NCI-H345 treated with DMSO at 0.1 percent for 48 hours (cell line): ENCODE measurements around the gene BEST2.

ENCODE experiments used
- DNase-seq: peaks from one replicate; lab custom pipeline; 2025; ENCODE audit not compliant: unreplicated experiment; lab: John Stamatoyannopoulos, UW

The BEST2 gene

DNA sequence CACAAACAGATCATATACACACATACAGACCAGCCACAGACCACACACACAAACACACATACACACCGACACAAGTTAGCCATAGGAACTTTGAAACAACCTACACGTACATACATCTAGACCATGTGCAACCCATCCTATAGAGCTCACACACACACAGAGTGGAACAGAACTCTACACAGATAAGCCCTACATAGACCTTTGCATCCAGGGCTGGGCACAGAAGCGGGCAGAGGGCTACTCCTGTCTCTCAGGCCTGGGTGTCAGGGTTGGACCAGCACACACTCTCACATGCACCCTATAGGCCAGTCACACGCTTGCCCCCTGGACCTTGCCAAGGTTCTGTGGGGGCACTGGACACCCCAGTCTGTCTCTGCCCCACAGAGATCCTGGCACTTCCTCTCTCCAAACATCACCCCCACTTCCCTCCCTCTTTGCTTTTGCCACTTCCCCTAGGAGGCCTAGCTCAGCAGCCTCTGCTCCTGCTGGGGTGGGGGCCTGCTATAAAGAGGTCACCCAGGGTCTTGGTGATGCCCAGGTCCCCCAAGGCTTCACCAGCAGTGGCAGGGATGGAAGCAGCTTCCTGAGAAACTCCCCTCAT, 33.9 kb downstream of the BEST2 start:
- DNase-seq: no peak

- no peak for DNase-seq
These were observed 34.7 kb downstream of the BEST2 start for GRCh38 chr19:12786141-12786870.

DNA sequence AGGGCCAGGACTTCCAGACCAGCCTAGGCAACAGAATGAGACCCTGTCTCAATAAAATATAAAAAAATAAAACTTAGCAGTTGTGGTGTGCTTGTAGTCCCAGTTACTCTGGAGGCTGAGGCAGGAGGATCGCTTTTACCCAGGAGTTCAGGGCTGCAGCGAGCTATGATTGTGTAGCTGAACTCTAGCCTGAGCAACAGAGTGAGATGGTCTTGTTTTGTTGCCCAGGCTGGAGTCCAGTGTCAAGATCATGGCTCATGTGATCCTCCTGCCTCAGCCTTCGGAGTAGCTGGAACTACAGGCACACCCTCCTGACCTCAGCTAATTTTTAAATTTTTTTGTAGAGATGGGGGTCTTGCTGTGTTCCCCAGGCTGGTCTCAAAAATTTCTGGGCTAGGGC, 35.4 kb downstream of the BEST2 start:
- DNase-seq: no peak

GRCh38 chr19:12787458-12787857, 35.9 kb downstream of the BEST2 start:
- no peak for DNase-seq

- no peak for DNase-seq
These were observed 36.6 kb downstream of the BEST2 start for GRCh38 chr19:12788042-12788681.

DNA sequence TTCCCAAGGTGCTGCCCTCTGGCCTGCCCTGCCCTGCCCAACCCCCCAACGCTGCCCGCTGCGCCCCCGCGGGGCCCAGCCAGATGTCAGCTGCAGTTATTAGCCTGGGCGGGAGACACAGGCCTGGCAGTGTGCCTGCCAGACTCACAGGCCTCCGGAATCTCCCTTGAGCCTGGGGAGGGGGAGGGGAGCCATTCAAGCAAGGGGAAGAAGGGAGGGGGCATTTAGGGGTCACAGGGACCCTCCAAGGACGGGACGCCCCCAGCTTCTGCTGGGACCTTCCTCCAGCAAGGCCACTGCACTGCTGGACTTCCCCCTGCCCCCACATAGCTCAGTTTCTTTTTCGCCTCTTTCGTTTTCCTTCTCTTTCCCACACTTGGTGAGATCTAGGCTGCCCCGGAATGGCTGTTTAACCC, 37.1 kb downstream of the BEST2 start:
- DNase-seq: no peak

DNA sequence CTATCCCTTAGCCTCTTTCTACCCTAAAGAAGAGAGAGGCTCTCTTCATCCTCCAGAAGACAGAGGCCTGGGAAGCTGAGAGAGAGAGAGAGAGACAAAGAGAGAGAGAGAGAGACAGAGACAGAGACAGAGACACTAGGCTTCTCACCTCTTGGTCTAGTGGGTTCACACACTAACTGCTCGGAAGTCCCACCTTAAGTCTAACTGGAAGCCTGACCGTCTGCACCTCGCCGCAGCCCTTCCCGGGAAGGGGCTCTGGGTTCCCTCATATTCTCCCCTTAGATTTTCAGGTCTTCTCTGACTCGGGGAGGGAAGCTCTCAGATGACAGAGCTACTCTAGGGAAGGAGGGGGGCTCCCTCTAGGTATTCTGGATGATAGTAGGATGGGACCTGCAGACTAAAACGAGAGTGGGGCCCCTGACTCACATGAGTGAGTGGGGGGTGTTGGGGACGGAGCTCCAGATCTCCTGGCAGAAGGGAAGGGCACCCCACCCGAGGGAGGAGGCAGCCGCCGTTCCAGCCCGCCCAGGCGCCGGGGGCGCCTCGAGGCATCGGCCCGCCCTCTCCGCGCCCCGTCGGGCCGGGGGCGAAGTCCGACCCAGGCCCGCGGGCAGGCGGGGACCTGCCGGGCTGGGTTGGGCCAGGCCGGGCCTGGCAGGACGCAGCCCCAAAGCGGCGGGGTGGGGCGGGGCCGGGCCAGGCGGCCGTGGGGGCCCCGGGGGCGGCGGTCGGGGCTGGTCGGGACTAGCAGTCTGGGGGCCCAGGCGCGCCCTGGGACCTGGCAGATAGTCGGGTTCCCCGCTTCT, 37.7 kb downstream of the BEST2 start:
- no peak for DNase-seq

DNA sequence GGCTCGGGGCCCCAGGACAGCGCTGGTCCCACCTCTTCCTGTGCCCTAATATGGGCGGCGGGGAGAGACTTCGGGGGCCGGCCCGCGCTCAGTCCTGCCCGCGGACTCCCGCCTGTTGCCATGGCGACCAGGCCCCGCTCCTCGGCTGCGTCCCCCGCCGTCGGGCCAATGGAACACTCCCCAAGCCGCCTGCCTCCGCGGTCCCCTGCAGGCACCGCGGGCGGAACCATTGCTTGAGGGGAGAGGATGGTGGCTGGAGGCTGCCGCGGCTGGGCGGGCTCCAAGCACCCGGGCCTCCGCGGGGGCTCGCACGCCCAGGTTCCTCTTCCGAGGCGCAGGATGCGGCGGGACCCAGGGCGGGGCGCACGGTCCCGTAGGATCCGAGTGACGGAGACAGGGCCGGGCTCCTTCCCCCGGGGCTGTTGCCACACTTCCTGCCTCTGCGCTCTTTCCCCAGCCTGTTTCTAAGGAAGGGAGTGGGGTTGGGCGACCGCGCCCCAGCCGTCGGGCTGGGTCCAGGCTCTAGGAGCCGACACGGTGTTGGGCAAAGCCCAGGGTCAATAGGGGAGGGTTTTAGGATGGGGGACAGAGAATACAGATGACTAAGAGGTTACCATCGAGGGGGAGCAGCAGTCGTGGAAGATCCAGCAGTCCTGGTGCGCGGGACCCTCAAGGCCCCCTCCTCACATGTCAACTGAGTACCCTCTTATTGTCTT, 38.5 kb downstream of the BEST2 start:
- DNase-seq: no peak

DNA sequence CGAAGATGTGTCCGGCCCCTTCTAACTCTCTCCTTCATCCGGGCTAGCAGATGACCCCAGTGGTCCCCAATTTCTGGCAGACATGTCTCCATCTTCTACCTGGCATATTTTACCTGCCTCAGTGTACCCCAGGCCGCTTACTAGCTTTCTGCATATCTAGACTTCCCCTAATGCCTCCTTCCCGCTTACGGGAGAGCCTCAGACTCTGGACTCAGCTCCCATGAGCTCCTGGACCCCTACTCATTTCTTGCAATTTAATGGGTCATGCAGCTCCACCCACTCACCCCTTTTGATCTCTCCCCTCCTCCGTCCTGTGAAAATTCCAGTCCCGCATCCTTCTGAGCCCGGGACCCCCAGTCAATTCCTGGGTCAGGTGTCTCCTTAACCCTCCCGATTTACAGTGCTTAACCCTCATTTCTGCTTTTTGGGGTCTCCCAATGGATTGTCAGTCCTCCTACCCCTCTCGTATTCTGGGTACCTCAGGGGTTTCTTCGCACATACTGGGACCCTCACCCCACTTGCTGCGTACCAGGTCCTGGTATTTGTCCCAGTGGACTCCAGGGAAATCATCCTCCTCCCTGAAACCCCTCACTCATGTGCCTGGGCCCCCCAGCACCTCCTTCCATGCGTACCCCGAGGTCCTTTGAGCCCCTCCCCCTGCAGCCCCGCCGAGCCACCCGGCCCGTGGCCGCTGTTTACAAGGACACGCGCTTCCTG, 39.2 kb downstream of the BEST2 start:
- no peak for DNase-seq

GRCh38 chr19:12791345-12792050, 39.9 kb downstream of the BEST2 start, which contains the start of gene JUNB:
TSS of gene JUNB (plus strand) at chr19:12791486. CDS start at chr19:12791772, 286 bp downstream.
- DNase-seq: peak; percentile 24

GRCh38 chr19:12792051-12792852, 40.7 kb downstream of the BEST2 start:
- no peak for DNase-seq

- DNase-seq: no peak
These were observed 41.3 kb downstream of the BEST2 start for GRCh38 chr19:12792853-12793289.

- peak; percentile 16 for DNase-seq
These were observed 42.0 kb downstream of the BEST2 start for GRCh38 chr19:12793290-12794195.

- no peak for DNase-seq
These were observed 42.8 kb downstream of the BEST2 start for GRCh38 chr19:12794196-12794941.

DNA sequence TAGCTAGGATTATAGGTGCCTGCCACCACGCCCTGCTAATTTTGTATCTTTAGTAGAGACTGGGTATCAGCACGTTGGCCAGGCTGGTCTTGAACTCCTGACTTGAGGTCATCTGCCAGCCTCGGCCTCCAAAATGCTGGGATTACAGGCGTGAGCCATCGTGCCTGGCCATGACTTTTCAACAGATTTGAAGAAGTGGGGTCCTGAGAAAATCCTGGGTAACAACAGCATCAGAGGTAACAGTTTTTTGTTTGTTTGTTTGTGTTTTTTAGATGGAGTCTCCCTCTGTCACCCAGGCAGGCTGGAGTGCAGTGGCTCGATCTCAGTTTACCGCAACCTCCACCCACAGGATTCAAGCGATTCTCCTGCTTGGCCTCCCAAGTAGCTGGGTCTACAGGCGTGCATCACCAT, 43.4 kb downstream of the BEST2 start:
- no peak for DNase-seq

DNA sequence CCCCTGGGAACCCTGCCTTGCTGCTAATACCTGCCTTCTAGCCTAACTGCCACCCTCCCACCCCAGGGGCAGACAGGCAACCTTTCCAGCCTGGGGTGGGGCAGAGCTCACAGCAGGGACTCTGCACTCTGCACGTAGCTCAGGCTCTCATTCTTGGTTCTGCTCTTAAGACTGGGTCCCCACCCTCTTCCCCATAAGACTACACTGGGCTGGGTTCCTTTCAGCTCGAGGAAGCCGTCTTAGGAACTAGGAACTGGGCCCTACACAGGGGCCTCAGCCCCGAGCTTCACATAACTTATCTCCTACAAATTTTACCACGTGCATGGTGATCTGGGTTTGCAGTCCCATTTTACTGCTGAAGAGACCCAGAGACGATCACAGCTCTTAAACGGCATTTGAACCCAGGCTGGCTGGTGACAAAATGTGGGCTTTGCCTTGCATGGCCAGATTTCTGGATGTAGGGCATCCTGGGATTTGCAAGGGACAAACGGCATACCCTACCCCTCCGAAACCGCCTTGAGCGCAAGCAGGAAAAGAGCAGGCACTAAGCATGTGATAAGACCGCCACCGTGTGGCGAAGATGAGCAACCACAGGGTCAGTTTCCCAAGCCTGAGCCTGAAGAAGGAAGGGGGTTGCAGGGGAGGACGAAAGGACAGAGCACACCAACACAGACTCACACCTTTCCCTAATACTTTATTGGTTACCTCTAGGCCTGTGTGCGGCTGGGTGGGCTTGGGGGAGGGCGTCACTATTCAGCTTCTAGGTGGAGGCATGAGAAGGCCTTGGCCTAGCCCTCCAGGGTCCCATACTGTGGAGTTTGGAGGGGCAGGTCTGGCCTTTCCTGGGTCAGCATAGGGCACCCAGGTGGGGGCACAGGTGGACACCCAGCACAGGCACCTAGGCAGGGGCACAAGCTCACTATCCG, 44.8 kb downstream of the BEST2 start:
- DNase-seq: peak; percentile 19
